ENCODE results near the gene MYL7. TPM values are rescaled to one million over a fixed set of nuclear protein-coding genes. Genes with fewer than 3 reads are reported as not detected.

Gene MYL7
- total and polyA plus RNA-seq, 2 of the 4 experiments (the other 2 are of a cell fraction) = 0.24 TPM; not detected in 1

- WGBS, 2 experiments (ENCODE audit: extremely low coverage in 2 of 2, insufficient read length in 1 of 2) = 85% methylated on average over 7 of the region's 16 CpGs; no CpG with 5 or more reads in 1 of the 2 experiments
- H4K8ac ChIP-seq (ENCODE audit: low read depth in 2 of 2, low read length in 2 of 2) = no peak overlapping the region
- intact Hi-C loops (cut with micrococcal nuclease) (no loop called here), in situ Hi-C loops (cut with MboI; ENCODE audit: low sequenced_read_pairs) (no loop called here), dilution Hi-C loops (cut with HindIII; ENCODE audit: low sequenced_read_pairs, unreplicated experiment) (no loop called here)
- H3K4ac ChIP-seq (ENCODE audit: low read depth, low read length) = no peak overlapping the region
- H2BK15ac ChIP-seq (ENCODE audit: low read depth, low read length) = no peak overlapping the region
- no peak overlapping the region for H4K91ac ChIP-seq (ENCODE audit: insufficient read depth, low read depth, low read length)
- H2BK120ac ChIP-seq (ENCODE audit: low read depth, low read length) = no peak overlapping the region
- no peak overlapping the region for H3K14ac ChIP-seq (replicated peaks; ENCODE audit: low read depth, low read length)
- ChIA-PET CTCF (no interaction called here), POLR2A (ENCODE audit: unreplicated experiment) (no interaction called here)
- no peak overlapping the region for H3K4me3 ChIP-seq (ENCODE audit: insufficient read depth, low read depth, low read length)
- no peaks in the 10 kb centered on the region for H3K36me3 ChIP-seq (ENCODE audit: control insufficient read depth, insufficient read depth, low read length)
- H3K9me1 ChIP-seq (ENCODE audit: insufficient read depth, low read length) = no peaks in the 10 kb centered on the region
- H2AFZ ChIP-seq (replicated peaks; ENCODE audit: low read length, poor library complexity) = no peak overlapping the region
- H2AK5ac ChIP-seq (ENCODE audit: low read depth, low read length) = no peak overlapping the region
- H4K5ac ChIP-seq (ENCODE audit: low read depth, low read length) = no peak overlapping the region
- H3K27ac ChIP-seq (ENCODE audit: insufficient read depth, low read length) = no peak overlapping the region
- H3K9me3 ChIP-seq (ENCODE audit: control insufficient read depth, insufficient read depth, low read length) = no peaks in the 10 kb centered on the region
- TF ChIP-seq RFX5 (IDR thresholded peaks at IDR 0.05; ENCODE audit: low read depth, low read length) (no peak), ELK1 (IDR thresholded peaks at IDR 0.05; ENCODE audit: borderline replicate concordance, low read depth, low read length) (no peak), NFE2L2 (IDR thresholded peaks at IDR 0.05; ENCODE audit: low read depth, low read length) (no peak)
- no peak overlapping the region for H2BK5ac ChIP-seq (ENCODE audit: low read depth, low read length, poor library complexity, severe bottlenecking)
- no peaks in the 10 kb centered on the region for H4K20me1 ChIP-seq (ENCODE audit: insufficient read depth, low read length)
- ATAC-seq (ENCODE audit: low read depth) (no peak), DNase-seq (no peak)
- peaks cover 15% of the 10 kb centered on the region for H3K27me3 ChIP-seq (ENCODE audit: control insufficient read depth, insufficient read depth, low read length)
- no peak overlapping the region for H3K23ac ChIP-seq (ENCODE audit: low read depth, low read length)
- H3K18ac ChIP-seq (ENCODE audit: low read depth, low read length) = no peak overlapping the region
- H2AK9ac ChIP-seq (replicated peaks; ENCODE audit: low read depth, low read length, poor library complexity) = no peak overlapping the region
- H2BK20ac ChIP-seq (ENCODE audit: low read depth, low read length) = no peak overlapping the region
- BruUV-seq (replicated peaks) = no TSS peak
- no peak overlapping the region for H3K56ac ChIP-seq (ENCODE audit: extremely low read depth, insufficient read depth, low read length)
- H3K9ac ChIP-seq (ENCODE audit: low read depth, low read length) = no peak overlapping the region
- no peaks in the 10 kb centered on the region; a peak in 1 of 4 replicates for H3K79me1 ChIP-seq (ENCODE audit: low read depth in 1 of 2, low read length in 2 of 2)
- peaks cover 2% of the 10 kb centered on the region for H3K4me1 ChIP-seq (ENCODE audit: control insufficient read depth, insufficient read depth, low read length)
- H3K4me2 ChIP-seq (ENCODE audit: low read depth, low read length) = no peak overlapping the region
Measured at GRCh38 chr7:44188480-44189225, 47.5 kb upstream of the MYL7 start.
